OCI-LY1 (cell line): ENCODE measurements around the gene CFAP298.

ENCODE experiments used
- H2AFZ ChIP-seq: fragments of 200-600 bp; sonication (generic), shearing (Covaris generic); 2 replicates; pipeline ENCODE4 v1.6.0; 2014; ENCODE audit warnings: antibody characterized with exemption, mild to moderate bottlenecking, low read length
- H3F3A ChIP-seq: fragments of 200-600 bp; sonication (generic), shearing (Covaris generic); 2 replicates; pipeline ENCODE4 v1.6.0; 2014; ENCODE audit warnings: mild to moderate bottlenecking, antibody characterized with exemption, low read length, moderate library complexity; ENCODE audit not compliant: insufficient read depth
- H3K27ac ChIP-seq: fragments of 200-600 bp; sonication (generic); 2 replicates; pipeline ENCODE4 v1.5.1; 2014; ENCODE audit warnings: low read length, mixed run types, mild to moderate bottlenecking, low read depth; ENCODE audit not compliant: poor library complexity, severe bottlenecking
- H3K27me3 ChIP-seq: fragments of 200-600 bp; sonication (generic); 2 replicates; pipeline ENCODE4 v1.6.0; 2014; ENCODE audit warnings: antibody characterized with exemption, mild to moderate bottlenecking, low read length, moderate library complexity; ENCODE audit not compliant: insufficient read depth
- H3K36me3 ChIP-seq: fragments of 200-600 bp; sonication (generic); 2 replicates; pipeline ENCODE4 v1.6.1; 2014; ENCODE audit warnings: mild to moderate bottlenecking, antibody characterized with exemption, low read length, moderate library complexity, mixed read lengths; ENCODE audit not compliant: insufficient read depth
- H3K4me1 ChIP-seq: fragments of 200-600 bp; sonication (generic); 2 replicates; pipeline ENCODE4 v1.5.1; 2014; ENCODE audit warnings: mild to moderate bottlenecking, low read length, moderate library complexity; ENCODE audit not compliant: insufficient read depth, severe bottlenecking
- H3K4me2 ChIP-seq: fragments of 200-600 bp; sonication (generic), shearing (Covaris generic); 2 replicates; pipeline ENCODE4 v1.6.1; 2014; ENCODE audit warnings: low read length
- H3K4me3 ChIP-seq: fragments of 200-600 bp; sonication (generic); 2 replicates; pipeline ENCODE4 v1.5.1; 2014; ENCODE audit warnings: low read length, low read depth, mild to moderate bottlenecking, mixed read lengths; ENCODE audit not compliant: poor library complexity, severe bottlenecking
- H3K79me2 ChIP-seq: fragments of 200-600 bp; shearing (Covaris generic); 2 replicates; pipeline ENCODE4 v1.6.1; 2016; ENCODE audit warnings: mixed run types, low read length, mixed read lengths; ENCODE audit not compliant: insufficient read depth
- H3K9ac ChIP-seq: fragments of 200-600 bp; sonication (generic), shearing (Covaris generic); 2 replicates; pipeline ENCODE4 v1.6.1; 2014; ENCODE audit warnings: mild to moderate bottlenecking, low read length, mixed read lengths
- H3K9me2 ChIP-seq: fragments of 200-600 bp; sonication (generic), shearing (Covaris generic); 2 replicates; pipeline ENCODE4 v1.6.1; 2014; ENCODE audit warnings: low read depth, mild to moderate bottlenecking, low read length, mixed read lengths
- H3K9me3 ChIP-seq: fragments of 200-600 bp; shearing (Covaris generic); 2 replicates; pipeline ENCODE4 v1.6.1; 2014; ENCODE audit warnings: low read length, mixed read lengths
- H4K20me1 ChIP-seq: fragments of 200-600 bp; sonication (generic), shearing (Covaris generic); 2 replicates; pipeline ENCODE4 v1.6.0; 2016; ENCODE audit warnings: mild to moderate bottlenecking, low read length; ENCODE audit not compliant: insufficient read depth
- CTCF ChIP-seq: fragments of 200-600 bp; sonication (generic), shearing (Covaris generic); IDR thresholded peaks from 2 replicates; pipeline ENCODE4 v1.5.1; 2017; ENCODE audit warnings: mild to moderate bottlenecking, antibody characterized with exemption, low read length, moderate library complexity, mixed read lengths
- EZH2 ChIP-seq: fragments of 200-600 bp; sonication (generic), shearing (Covaris generic); IDR thresholded peaks from 2 replicates; pipeline ENCODE4 v1.8.0; 2017; ENCODE audit warnings: borderline replicate concordance, mixed run types, mild to moderate bottlenecking, antibody characterized with exemption, low read length, moderate library complexity, mixed read lengths

The CFAP298 gene

DNA sequence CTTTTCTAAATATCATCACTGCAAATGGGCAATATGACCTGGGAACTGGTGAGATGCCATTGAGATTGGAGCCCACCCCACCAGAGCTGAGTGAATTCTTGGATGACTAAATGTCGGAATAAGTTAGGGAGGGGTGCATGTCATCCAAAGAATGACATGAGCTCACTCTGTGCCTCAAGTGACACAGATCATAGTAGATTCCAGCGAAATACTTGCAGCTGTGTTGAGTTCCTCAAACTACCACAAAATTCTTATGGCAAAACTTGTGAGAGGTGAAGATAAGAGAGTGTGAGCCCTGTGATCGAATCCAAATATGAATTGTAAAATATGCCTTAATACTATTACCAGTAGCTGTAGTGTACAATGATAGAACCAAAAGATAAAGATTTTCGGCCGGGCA is 24.5 kb downstream of the CFAP298 start:
- Histone ChIP-seq H3K36me3 (no peaks in the 10 kb centered on the region), H4K20me1 (no peaks in the 10 kb centered on the region), H3K27ac (no peak overlapping the region), H3K9ac (no peak overlapping the region), H3K4me2 (no peak overlapping the region), H3K4me3 (no peak overlapping the region), H3K27me3 (no peaks in the 10 kb centered on the region), H3K4me1 (no peaks in the 10 kb centered on the region), H3F3A (no peaks in the 10 kb centered on the region), H3K79me2 (no peaks in the 10 kb centered on the region), H3K9me3 (no peaks in the 10 kb centered on the region), H3K9me2 (no peaks in the 10 kb centered on the region), H2AFZ (no peak overlapping the region)
- TF ChIP-seq EZH2 (no peak), CTCF (no peak)

GRCh38 chr21:32587120-32587519 is 25.1 kb downstream of the CFAP298 start:
- no peaks in the 10 kb centered on the region for H3K9me2 ChIP-seq
- H2AFZ ChIP-seq = no peak overlapping the region
- no peak for TF ChIP-seq CTCF
- TF ChIP-seq EZH2 = no peak
- no peaks in the 10 kb centered on the region for H3K27me3 ChIP-seq
- no peaks in the 10 kb centered on the region for H3K9me3 ChIP-seq
- no peaks in the 10 kb centered on the region for H3F3A ChIP-seq
- no peaks in the 10 kb centered on the region for H3K79me2 ChIP-seq
- no peaks in the 10 kb centered on the region for H3K4me1 ChIP-seq
- no peaks in the 10 kb centered on the region for H3K36me3 ChIP-seq
- H3K9ac ChIP-seq = no peak overlapping the region
- no peak overlapping the region for H3K4me3 ChIP-seq
- no peaks in the 10 kb centered on the region for H4K20me1 ChIP-seq
- no peak overlapping the region for H3K4me2 ChIP-seq
- no peak overlapping the region for H3K27ac ChIP-seq

DNA sequence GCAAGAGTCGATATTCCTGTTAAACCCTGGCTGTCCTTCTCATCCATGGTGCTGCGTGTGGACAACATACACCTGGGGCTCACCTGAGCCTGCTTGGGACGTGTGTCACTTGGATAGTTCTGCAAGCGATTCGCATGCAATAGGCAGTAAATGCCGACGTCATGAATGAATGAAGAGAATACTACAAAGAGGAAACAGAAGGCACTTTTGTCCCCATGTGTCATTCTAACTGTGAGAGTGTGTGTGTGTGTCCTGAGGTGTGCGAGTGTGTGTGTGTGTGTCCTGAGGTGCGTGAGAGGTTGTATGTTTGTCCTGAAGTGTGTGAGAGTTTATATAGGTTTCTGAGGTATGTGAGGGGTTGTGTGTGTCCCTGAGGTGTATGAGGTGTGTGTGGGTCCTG is 26.2 kb downstream of the CFAP298 start:
- H3K9ac ChIP-seq = no peak overlapping the region
- no peak for TF ChIP-seq EZH2
- TF ChIP-seq CTCF = no peak
- no peaks in the 10 kb centered on the region for H3K36me3 ChIP-seq
- no peak overlapping the region for H3K4me2 ChIP-seq
- H2AFZ ChIP-seq = no peak overlapping the region
- no peaks in the 10 kb centered on the region for H3K4me1 ChIP-seq
- H3F3A ChIP-seq = no peaks in the 10 kb centered on the region
- H3K79me2 ChIP-seq = no peaks in the 10 kb centered on the region
- no peaks in the 10 kb centered on the region for H3K27me3 ChIP-seq
- H3K9me2 ChIP-seq = no peaks in the 10 kb centered on the region
- no peaks in the 10 kb centered on the region for H3K9me3 ChIP-seq
- H3K27ac ChIP-seq = no peak overlapping the region
- no peaks in the 10 kb centered on the region for H4K20me1 ChIP-seq
- H3K4me3 ChIP-seq = no peak overlapping the region
